GM21515 (cell line): ENCODE results near the gene STXBP1.

ENCODE experiments used
- ATAC-seq: cut with Tn5 transposase; IDR thresholded peaks from one replicate; pipeline ENCODE4 v1.9.1; 2021; ENCODE audit not compliant: unreplicated experiment

The STXBP1 gene

DNA sequence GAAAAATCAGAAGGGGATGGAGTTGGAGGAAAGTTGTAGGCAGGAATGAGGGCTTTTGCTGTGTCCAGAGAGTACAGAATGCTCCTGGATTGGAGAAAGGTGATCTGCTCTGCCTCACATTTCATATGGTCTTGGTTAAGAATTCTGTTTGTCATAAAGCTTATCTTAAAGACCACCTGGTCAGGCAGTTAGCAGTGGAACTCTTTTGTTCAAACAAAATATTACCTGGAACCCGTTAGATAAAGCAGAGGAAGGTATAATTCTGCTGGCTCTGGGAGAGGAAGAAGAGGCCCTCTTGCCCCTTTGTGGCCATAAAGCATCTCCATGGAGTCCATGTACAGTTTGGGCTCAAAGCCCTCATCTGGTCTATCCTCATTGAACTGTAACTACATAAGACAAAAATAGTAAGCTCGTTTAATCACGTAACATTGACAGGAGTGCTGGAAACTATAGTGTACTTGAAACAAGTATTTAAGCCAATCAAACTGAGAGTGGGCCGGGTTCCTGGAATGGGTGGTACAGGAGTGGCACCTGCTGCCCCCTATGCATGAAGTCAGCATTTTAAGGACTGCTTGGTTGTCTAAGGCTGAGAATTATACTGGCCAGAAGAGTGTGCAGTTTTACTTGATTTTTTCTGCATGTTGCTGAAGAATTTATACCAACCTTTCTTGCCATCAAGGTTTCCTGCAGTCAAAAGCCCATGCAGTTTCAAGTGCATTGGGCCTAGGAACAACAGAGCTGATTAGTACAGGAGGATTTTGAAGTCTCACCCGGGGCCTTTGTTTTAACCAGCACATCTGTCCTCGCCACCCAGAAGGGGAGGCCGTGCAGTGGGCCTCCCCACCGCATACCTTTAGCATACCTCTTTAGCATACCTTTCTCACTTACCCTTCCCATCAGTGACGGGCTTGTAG lies 39.9 kb downstream of the STXBP1 start:
- ATAC-seq, result no peak

DNA sequence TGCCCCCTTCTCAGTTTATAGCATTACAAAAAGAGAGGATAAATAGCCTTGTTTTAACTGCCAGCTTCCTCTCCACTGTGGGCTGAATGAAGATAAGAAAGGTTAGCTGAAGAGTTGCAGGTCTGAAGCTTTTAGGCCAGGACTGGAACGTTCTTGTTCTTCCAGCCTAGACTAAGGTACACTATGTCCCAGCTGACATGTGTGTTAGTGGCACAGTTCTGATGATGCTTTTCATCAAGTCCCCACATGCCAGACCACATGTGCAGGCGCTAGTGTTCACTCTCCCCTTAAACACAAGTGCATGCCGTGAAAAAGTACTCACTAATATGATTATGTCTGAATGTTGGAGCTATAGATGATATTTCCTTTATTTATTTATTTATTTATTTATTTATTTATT lies 40.7 kb downstream of the STXBP1 start:
- ATAC-seq, result no peak

- ATAC-seq, result no peak
These were observed 42.5 kb downstream of the STXBP1 start for GRCh38 chr9:127654619-127655018.

GRCh38 chr9:127658428-127658827 lies 46.4 kb downstream of the STXBP1 start:
- no peak for ATAC-seq

DNA sequence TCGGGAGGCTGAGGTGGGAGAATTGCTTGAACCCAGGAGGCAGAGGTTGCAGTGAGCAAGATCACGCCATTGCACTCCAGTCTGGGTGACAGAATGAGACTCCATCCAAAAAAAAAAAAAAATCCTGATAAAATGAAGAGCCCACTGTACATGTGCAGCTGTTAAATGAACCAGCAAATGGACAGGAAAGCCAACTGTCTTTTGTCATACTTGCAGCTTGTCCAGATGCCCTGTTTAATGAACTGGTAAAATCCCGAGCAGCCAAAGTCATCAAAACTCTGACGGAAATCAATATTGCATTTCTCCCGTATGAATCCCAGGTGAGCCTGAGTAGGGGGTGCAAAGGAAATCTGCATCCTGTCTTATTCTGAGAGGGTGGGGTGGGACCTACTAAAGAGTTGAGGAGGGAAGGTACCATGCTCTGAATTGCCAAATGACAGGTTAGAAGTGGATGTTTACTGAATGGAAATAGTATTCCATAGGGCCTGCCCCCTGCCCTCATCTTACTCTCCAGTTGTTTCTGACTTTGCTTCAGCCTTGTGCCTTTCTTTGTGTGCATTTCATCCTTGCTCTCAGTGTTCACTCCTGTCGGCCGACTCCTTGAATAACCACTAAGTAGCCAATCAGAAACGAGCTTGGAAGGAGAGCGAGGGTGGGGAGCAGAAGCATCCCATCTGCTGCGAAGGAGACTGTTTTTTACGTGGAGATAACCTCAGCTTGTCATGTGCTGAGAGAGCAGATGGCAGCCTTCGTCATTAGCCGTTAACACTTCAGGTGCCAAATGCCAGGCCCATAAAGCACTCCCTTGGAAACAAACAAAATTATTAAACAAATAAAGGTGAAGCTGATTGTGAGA lies 49.0 kb downstream of the STXBP1 start:
- no peak for ATAC-seq

- no peak for ATAC-seq
These were observed 50.5 kb downstream of the STXBP1 start for GRCh38 chr9:127662617-127663016.

DNA sequence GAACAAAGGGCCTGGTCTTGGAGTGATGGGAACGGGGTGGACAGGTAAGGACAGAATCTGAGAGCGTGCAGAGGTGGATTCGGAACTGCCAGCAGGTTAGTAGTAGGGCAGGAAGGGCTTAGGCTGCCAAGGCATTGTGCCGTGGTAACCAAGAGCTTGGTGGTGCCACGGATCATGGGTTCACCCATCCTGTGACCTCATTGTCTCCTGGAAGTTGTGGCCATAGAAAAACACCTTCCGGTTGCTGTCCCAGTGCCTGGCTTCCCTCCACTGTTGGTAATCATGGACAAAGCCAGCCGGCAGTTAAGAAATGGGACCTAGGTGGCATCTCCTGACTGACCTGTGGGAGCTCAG lies 52.2 kb downstream of the STXBP1 start:
- no peak for ATAC-seq

DNA sequence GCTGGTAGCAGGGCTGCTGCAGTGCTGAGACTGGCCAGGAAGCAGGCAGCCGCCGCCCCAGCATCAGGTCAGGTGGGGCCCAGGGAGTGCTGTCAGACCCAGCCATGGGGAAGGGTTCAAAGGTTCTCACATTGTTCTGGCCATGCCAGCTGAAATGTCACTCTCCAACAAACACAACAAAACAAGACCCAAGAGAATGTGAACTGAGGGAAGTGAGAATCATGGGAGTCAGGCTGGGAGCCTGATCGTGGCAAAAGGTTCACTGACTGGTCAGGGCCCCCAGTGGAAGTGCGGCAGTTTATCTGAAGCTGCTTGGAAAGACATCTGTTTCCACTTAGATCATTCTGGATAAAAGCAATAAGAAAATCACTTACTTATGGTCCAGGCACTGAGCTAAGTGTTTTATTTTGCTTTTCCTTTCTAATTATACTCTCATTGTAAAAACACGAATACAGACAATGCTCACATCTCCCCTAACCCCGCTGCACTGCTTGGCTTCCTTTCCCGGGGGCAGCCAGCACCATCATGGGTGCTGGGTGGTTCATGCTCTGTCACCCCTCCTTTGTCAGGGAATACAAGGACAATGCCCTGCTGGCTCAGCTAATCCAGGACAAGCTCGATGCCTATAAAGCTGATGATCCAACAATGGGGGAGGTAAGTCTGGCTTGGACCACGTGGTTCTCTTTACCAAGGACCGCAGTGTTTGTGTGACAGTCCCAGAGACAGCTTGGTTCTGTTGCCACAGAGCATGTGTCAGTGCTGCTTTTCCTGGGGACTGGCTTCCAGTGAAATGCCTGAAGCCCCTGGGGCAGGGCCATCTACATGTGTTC lies 52.8 kb downstream of the STXBP1 start:
- ATAC-seq, result no peak

DNA sequence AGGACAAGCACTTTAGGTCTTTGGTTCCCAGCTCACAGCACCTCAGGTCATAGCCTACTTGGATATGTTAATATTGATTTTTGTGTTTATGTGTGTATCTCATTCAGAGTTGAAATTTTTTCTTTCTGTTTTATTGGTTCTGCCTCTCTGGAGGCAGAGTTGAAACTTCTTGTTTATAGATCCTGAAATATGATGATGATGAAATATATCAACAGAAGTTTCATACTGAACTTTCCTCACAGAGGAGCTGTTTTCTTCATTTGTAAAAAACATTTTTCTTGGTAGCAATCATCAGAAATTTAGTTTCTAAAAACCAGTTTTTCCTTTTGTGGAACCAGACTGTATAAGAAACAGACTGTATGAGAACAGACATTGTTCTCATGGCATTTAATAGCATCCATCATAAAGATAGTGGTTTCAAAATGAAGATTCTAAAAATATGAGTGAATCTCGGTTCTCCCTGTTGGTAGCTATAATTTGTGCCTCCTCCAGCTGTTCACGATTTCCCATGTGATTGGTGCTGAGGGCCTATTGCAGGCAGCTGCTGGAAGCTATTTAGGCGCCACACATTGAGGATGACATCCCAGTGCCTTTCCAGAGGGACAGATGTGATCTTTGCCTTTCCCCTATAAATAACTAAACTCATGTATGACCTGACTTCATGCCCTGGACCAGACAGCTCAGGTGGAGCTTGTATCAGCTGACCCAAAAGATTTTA lies 55.2 kb downstream of the STXBP1 start:
- ATAC-seq, result no peak

DNA sequence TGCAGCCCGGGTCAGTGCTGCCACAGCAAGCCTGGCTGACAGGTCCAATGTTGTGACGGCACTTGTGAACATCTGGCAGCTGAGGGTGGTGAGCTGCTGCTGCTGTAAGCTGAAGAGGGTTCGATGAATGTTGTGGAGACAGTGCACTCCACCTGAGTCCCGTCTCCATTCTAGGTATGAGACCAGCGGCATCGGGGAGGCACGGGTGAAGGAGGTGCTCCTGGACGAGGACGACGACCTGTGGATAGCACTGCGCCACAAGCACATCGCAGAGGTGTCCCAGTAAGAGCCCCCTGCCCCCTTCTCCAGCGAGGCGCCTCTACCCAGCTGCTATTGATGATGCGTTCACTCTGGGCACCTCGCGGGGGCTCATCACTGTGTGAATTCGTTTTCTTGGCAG lies 55.8 kb downstream of the STXBP1 start:
- ATAC-seq, result no peak

- ATAC-seq, result no peak
These were observed 61.2 kb downstream of the STXBP1 start for GRCh38 chr9:127673234-127673633.

DNA sequence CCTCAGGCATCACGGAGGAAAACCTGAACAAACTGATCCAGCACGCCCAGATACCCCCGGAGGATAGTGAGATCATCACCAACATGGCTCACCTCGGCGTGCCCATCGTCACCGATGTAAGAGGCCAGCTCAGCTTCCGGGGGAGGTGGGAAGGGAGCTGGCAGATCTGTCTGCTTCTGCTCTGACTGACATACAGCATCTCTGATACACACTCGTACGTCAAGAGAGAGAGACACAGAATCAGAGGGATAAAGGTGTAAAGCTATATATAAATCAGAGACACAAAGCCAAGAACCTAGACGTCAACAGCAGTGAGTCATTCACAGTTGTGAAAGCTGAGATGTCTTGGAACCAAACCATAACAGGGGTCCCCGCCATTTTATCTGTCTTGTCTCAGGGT lies 64.6 kb downstream of the STXBP1 start:
- no peak for ATAC-seq

- no peak for ATAC-seq
These were observed 67.4 kb downstream of the STXBP1 start for GRCh38 chr9:127679506-127679905.

GRCh38 chr9:127680226-127680625 lies 68.1 kb downstream of the STXBP1 start:
- ATAC-seq, result no peak

DNA sequence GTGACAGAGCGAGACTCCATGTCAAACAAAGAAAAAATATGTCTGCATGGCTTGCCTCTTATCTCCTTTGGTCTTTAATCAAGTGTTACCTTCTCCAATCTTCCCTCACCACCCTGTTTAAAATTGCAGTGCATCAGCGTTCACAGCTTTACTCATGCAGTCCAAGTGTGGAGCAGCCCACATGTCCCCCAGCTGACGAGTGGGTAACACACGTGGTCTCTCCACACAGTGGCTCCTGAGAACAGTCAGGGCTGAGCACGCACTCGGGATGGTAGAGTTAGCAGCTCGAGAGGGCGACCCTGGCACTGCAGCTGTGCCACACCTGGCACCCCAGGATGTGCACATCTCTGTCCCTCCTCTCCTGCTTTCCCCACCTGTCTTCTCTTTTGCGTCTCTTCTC lies 68.8 kb downstream of the STXBP1 start:
- no peak for ATAC-seq

- no peak for ATAC-seq
These were observed 70.5 kb downstream of the STXBP1 start for GRCh38 chr9:127682351-127683136.

DNA sequence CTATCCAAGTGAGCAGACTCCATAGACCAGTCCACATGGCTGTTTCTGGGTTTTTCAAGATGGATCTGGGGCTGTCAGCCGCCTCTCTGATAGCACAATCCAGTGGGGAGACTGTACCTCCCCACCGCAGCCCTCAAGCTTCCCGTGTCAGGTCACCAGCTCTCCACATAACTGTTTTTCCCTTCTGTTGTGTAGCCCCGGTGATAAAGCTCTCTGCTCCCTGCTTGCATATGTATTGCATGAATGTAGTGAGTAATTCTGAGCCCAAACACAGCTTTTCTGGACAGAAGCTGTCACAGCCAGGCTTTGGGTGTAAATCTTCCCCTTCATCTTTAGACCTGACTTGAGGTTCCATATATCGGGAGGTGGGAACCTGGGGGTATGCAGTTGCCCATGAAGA lies 71.6 kb downstream of the STXBP1 start:
- no peak for ATAC-seq

GRCh38 chr9:127684576-127684975 lies 72.5 kb downstream of the STXBP1 start:
- no peak for ATAC-seq

DNA sequence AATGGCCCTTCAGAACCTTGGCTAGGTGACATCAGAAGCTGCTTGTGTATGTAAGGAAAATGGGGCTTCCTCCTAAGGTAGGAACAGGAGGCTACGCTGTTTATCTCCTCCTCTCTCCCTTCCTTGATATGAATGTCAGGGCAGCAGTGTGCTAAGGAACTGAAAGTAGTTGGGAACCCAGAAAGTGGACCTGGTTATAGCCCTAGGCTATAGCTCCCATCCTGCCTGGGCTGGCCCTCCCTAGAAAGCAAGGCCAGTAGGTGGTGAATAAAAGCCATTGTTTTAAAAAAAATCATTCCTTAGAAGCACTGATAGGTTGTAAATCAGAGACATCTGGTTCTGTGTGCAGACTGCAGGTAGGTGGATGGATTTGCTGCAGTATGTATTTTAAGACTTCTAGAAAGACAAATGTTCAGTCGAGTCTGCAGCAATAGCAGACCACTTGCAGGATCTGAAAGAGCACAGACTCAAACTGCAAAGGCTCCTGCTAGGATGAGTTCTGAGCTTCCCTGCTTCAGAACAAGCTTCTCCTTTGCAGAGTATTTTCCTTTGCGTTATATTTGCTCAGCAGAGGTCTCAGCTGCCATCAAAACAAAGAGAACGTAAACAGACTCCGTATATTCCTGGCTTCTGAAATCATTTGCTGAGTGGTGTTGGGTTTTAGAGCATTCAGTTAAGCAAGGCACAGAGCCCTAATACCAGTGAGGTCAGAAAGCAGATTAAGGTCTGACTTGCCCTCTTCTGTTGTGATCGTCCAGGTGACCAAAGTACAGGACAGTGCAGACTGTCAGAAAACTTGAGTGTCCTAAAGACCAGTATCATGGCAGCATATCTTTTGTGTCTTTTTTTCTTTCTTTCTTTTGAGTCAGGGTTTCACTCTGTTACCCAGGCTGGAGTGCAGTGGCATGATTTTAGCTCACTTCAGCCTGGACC lies 74.7 kb downstream of the STXBP1 start:
- ATAC-seq, result no peak
